ENCODE data around the gene GRAMD1B. TPM values are rescaled to one million over a fixed set of nuclear protein-coding genes. Genes with fewer than 3 reads are reported as not detected.
"Not testable (repeated sequence)": the region's sequence is repeated elsewhere in the genome, so short reads cannot be mapped to it uniquely, and the experiment has no call there.

Gene GRAMD1B
- total and polyA plus RNA-seq, 3 experiments from 2014 or later = 2.1 to 28.2 (median 27.9) TPM

DNA sequence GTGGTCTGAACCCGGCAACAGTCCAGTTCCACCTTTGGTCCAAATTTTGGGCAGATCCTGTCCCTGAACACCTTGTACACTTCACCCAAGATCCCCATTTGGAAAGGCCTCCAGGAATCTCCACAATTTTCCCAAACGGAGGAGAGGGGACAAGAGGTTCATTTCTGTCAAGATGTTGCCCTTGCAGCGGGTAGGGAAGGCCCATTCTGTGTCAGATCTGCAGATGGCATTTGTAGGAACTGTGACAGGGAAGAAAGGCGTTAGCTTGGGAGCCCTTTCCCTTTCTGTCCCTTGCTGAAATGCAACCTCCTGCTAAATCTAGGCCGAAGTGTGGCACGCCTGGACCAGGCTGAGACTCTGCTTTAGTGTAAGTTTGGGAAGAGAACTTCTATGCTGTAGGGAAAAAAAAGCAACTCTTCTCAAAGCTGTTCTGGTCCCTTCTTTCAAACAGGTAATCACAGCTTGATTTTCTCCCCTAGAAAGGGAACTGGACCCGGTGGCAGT lies 138.3 kb downstream of the GRAMD1B start:
- ChIA-PET CTCF (interaction anchor here (1.3 to 2.0 kb wide), 2 partner anchors 9 to 12 kb away, joined by 4 to 12 read pairs; no protein-coding TSS in a partner anchor), POLR2A (no interaction called here)
- no peak for DNase-seq
- Mint-ChIP-seq H3K36me3 (no peaks in the 10 kb centered on the region), H3K27me3 (no peaks in the 10 kb centered on the region), H3K27ac (no peak overlapping the region), H3K9me3 (no peaks in the 10 kb centered on the region), H3K4me1 (no peaks in the 10 kb centered on the region), H3K4me3 (no peak overlapping the region)
- no peaks in the 10 kb centered on the region for H3K36me3 ChIP-seq (ENCODE audit: insufficient read depth, low read length)
- no peak overlapping the region for H3K4me3 ChIP-seq (ENCODE audit: low read length)
- no peaks in the 10 kb centered on the region for H3K4me1 ChIP-seq (ENCODE audit: insufficient read depth, low read length)
- H3K27me3 ChIP-seq (ENCODE audit: insufficient read depth, low read length, poor library complexity, severe bottlenecking) = no peaks in the 10 kb centered on the region
- no peaks in the 10 kb centered on the region for H3K9me3 ChIP-seq (ENCODE audit: low read length)
- no peak overlapping the region for H3K27ac ChIP-seq (ENCODE audit: low read depth, low read length)

DNA sequence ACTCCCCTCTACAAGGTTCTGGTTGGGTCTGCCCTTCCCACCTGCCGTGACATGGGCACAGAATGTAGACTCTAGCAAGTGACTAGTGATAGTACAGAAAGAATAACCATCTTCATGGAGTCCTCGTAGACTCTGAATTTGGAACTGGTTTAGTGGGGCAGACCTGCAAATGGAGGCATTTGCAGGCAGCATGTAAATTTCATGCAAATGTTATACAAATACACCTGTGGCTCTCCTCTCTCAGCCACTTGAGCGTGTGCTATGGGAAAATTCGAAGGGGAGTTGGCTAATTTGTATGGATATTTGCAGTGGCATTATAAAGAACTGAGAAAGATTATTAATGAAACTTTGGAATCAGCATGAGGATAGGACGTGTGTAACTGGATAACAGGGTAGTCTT lies 139.3 kb downstream of the GRAMD1B start:
- Mint-ChIP-seq H3K4me1 (peaks cover 0 to 3% (median 0%) of the 10 kb centered on the region in 3 donors), H3K36me3 (no peaks in the 10 kb centered on the region), H3K27me3 (no peaks in the 10 kb centered on the region), H3K9me3 (no peaks in the 10 kb centered on the region), H3K27ac (no peak overlapping the region), H3K4me3 (no peak overlapping the region)
- ChIA-PET POLR2A (no interaction called here), CTCF (interaction anchor here (1.3 to 2.0 kb wide), 2 partner anchors 8 to 11 kb away, joined by 4 to 12 read pairs; no protein-coding TSS in a partner anchor)
- H3K4me1 ChIP-seq (ENCODE audit: insufficient read depth, low read length) = no peaks in the 10 kb centered on the region
- no peaks in the 10 kb centered on the region for H3K9me3 ChIP-seq (ENCODE audit: low read length)
- no peaks in the 10 kb centered on the region for H3K36me3 ChIP-seq (ENCODE audit: insufficient read depth, low read length)
- H3K4me3 ChIP-seq (ENCODE audit: low read length) = no peak overlapping the region
- no peak overlapping the region for H3K27ac ChIP-seq (ENCODE audit: low read depth, low read length)
- no peaks in the 10 kb centered on the region for H3K27me3 ChIP-seq (ENCODE audit: insufficient read depth, low read length, poor library complexity, severe bottlenecking)
- DNase-seq = no peak

DNA sequence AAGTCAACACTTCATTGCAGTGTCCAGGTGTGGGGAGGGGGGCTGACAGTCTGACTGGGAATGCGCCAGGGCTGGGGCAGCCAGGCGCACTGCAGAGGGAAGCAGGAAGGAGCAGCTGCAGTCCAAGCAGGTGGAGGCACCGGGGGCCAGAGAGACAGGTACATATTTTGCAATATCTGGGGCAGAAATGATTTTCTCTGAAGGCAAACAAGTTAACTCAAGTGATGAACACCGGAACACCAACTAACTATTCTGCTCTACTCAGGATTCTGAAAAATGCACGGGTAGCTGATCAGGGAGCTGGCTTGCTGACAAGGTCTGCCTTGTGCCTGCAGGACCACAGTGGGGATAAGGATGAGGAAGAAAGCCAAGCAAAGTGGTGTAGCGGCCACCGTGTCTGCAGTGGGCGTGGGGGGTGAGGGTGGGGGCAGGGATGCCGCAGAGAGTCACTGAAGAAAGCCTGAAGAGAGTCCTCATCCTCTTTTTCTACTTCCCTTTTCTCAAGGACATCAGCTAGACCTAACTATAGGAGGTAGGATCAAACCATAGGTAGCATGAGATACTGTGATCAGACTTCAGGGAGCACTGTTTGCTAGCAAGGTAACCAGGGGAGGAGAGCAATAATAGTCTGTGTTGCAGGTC lies 141.0 kb downstream of the GRAMD1B start:
- no peaks in the 10 kb centered on the region for H3K9me3 ChIP-seq (ENCODE audit: low read length)
- no peak overlapping the region for H3K4me3 ChIP-seq (ENCODE audit: low read length)
- no peak overlapping the region for H3K27ac ChIP-seq (ENCODE audit: low read depth, low read length)
- H3K9me3 Mint-ChIP-seq = no peaks in the 10 kb centered on the region
- H3K4me1 ChIP-seq (ENCODE audit: insufficient read depth, low read length) = no peaks in the 10 kb centered on the region
- H3K27me3 ChIP-seq (ENCODE audit: insufficient read depth, low read length, poor library complexity, severe bottlenecking) = no peaks in the 10 kb centered on the region
- POLR2A ChIA-PET = no interaction called here
- H3K27ac Mint-ChIP-seq = peak overlapping the region in 3 of 8 donors; percentile 9 to 48 (median 14)
- H3K4me1 Mint-ChIP-seq = peaks cover 0 to 10% (median under 1%) of the 10 kb centered on the region in 3 donors
- H3K27me3 Mint-ChIP-seq = no peaks in the 10 kb centered on the region
- CTCF ChIA-PET = no interaction called here
- H3K4me3 Mint-ChIP-seq = no peak overlapping the region
- DNase-seq = no peak
- no peaks in the 10 kb centered on the region for H3K36me3 Mint-ChIP-seq
- no peaks in the 10 kb centered on the region for H3K36me3 ChIP-seq (ENCODE audit: insufficient read depth, low read length)

DNA sequence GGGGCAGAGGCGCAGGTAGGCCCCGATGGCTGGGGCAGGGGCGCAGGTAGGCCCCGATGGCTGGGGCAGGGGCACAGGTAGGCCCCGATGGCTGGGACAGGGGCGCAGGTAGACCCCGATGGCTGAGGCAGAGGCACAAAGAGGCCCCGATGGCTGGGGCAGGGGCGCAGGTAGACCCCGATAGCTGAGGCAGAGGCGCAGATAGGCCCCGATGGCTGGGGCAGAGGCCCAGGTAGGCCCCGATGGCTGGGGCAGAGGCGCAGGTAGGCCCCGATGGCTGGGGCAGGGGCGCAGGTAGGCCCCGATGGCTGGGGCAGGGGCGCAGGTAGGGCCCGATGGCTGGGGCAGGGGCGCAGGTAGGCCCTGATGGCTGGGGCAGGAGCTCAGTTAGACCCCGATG lies 142.7 kb downstream of the GRAMD1B start:
- H3K36me3 ChIP-seq (ENCODE audit: insufficient read depth, low read length); H3K4me3 ChIP-seq (ENCODE audit: low read length); CTCF ChIA-PET; H3K27me3 Mint-ChIP-seq; H3K9me3 ChIP-seq (ENCODE audit: low read length); H3K27ac ChIP-seq (ENCODE audit: low read depth, low read length); H3K4me3 Mint-ChIP-seq; H3K36me3 Mint-ChIP-seq; POLR2A ChIA-PET; DNase-seq; H3K4me1 ChIP-seq (ENCODE audit: insufficient read depth, low read length); H3K27me3 ChIP-seq (ENCODE audit: insufficient read depth, low read length, poor library complexity, severe bottlenecking); H3K9me3 Mint-ChIP-seq; H3K27ac Mint-ChIP-seq: not testable (repeated sequence)
- peaks cover 9 to 24% (median 12%) of the 10 kb centered on the region in 3 donors for H3K4me1 Mint-ChIP-seq

DNA sequence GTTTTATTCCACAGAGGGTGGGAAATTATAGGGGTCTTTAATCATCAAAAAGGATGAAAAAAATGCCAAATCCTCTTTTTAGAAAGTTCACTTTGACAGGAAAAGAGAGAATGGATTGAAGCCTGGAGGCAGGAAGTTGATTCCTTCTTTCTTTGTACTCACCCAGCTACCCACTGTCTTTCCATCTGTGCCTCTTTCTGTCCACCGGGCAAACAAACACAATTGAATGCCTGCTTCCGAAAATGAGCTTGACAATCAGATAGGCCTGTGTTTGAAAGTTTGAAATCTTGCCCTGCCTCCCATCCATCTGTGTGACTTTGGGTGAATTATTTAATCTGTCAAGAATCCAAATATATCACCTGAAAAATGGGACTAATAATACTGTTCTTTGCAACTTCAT lies 143.2 kb downstream of the GRAMD1B start:
- Mint-ChIP-seq H3K36me3 (peaks cover 0 to 2% (median 0%) of the 10 kb centered on the region in 3 donors), H3K27me3 (no peaks in the 10 kb centered on the region), H3K9me3 (no peaks in the 10 kb centered on the region), H3K27ac (no peak overlapping the region), H3K4me1 (peaks cover 9 to 24% (median 12%) of the 10 kb centered on the region in 3 donors), H3K4me3 (no peak overlapping the region)
- H3K27me3 ChIP-seq (ENCODE audit: insufficient read depth, low read length, poor library complexity, severe bottlenecking) = no peaks in the 10 kb centered on the region
- H3K4me1 ChIP-seq (ENCODE audit: insufficient read depth, low read length) = peaks cover 7% of the 10 kb centered on the region
- no peak overlapping the region for H3K4me3 ChIP-seq (ENCODE audit: low read length)
- DNase-seq = no peak
- H3K9me3 ChIP-seq (ENCODE audit: low read length) = no peaks in the 10 kb centered on the region
- no peaks in the 10 kb centered on the region for H3K36me3 ChIP-seq (ENCODE audit: insufficient read depth, low read length)
- H3K27ac ChIP-seq (ENCODE audit: low read depth, low read length) = no peak overlapping the region
- POLR2A ChIA-PET = no interaction called here
- CTCF ChIA-PET = no interaction called here

DNA sequence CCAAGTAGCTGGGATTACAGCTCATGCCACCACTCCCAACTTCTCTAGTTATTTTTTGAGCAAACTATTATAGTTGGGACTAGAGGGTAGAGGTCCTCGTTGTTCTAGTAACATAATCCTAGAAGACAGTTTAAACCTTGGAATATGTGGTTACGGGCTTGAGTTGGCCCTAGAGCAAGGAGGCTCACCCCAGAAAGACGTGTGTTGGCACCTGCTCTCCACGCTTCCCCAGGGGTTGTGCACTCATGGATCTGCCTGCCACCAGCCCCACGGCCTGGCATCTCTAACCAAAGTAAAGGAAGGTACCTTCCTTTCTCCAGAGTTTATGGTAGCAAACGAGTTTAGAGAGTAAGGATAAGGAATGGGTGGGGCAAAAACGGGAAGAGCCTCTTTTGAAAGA lies 145.4 kb downstream of the GRAMD1B start:
- ChIA-PET CTCF (interaction anchor here (1.4 to 2.5 kb wide), 3 partner anchors 11 to 168 kb away, joined by 3 to 12 read pairs (median 10); no protein-coding TSS in a partner anchor), POLR2A (no interaction called here)
- DNase-seq = no peak
- Histone ChIP-seq H3K36me3 (ENCODE audit: insufficient read depth, low read length) (no peaks in the 10 kb centered on the region), H3K27me3 (ENCODE audit: insufficient read depth, low read length, poor library complexity, severe bottlenecking) (no peaks in the 10 kb centered on the region), H3K27ac (ENCODE audit: low read depth, low read length) (no peak overlapping the region), H3K9me3 (ENCODE audit: low read length) (no peaks in the 10 kb centered on the region), H3K4me1 (ENCODE audit: insufficient read depth, low read length) (peaks cover 7% of the 10 kb centered on the region), H3K4me3 (ENCODE audit: low read length) (no peak overlapping the region)
- Mint-ChIP-seq H3K4me3 (no peak overlapping the region), H3K27ac (peak overlapping the region in 1 of 8 donors; percentile 29), H3K27me3 (no peaks in the 10 kb centered on the region), H3K9me3 (no peaks in the 10 kb centered on the region), H3K36me3 (peaks cover 0 to 2% (median 0%) of the 10 kb centered on the region in 3 donors), H3K4me1 (peaks cover 10 to 29% (median 13%) of the 10 kb centered on the region in 3 donors)

DNA sequence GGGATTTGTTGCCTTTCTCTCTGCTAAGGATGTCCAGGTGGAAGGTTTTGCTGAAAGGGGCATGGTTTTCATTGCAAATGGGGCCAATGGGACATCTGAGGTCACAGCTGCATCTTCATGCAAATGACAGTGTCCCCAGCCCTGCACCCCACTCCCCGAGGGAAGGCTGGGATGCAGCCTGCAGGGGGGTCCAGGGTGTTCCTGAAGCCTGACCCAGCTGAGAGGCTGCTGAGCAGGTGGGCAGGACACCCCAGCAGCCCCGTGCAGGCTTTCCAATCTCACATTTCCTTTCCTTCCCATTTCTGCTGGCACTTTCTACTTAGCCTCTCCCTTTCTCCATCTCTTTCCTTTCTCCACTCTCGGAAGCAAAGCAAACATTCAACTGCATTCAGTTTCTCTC lies 146.0 kb downstream of the GRAMD1B start:
- peak overlapping the region in 1 of 7 donors; percentile 80 for H3K4me3 Mint-ChIP-seq
- H3K9me3 ChIP-seq (ENCODE audit: low read length) = no peaks in the 10 kb centered on the region
- peaks cover 16 to 36% (median 19%) of the 10 kb centered on the region in 3 donors for H3K4me1 Mint-ChIP-seq
- H3K4me3 ChIP-seq (ENCODE audit: low read length) = no peak overlapping the region
- H3K36me3 ChIP-seq (ENCODE audit: insufficient read depth, low read length) = no peaks in the 10 kb centered on the region
- ChIA-PET CTCF (interaction anchor here (1.0 to 2.5 kb wide), 10 partner anchors 10 to 168 kb away, joined by 3 to 12 read pairs (median 7); no protein-coding TSS in a partner anchor), POLR2A (no interaction called here)
- H3K4me1 ChIP-seq (ENCODE audit: insufficient read depth, low read length) = peaks cover 7% of the 10 kb centered on the region
- H3K36me3 Mint-ChIP-seq = peaks cover 0 to 2% (median 0%) of the 10 kb centered on the region in 3 donors
- no peaks in the 10 kb centered on the region for H3K9me3 Mint-ChIP-seq
- no peaks in the 10 kb centered on the region for H3K27me3 Mint-ChIP-seq
- H3K27ac Mint-ChIP-seq = peak overlapping the region in 3 of 8 donors; percentile 2 to 48 (median 32)
- no peak for DNase-seq
- no peaks in the 10 kb centered on the region for H3K27me3 ChIP-seq (ENCODE audit: insufficient read depth, low read length, poor library complexity, severe bottlenecking)
- H3K27ac ChIP-seq (ENCODE audit: low read depth, low read length) = no peak overlapping the region

DNA sequence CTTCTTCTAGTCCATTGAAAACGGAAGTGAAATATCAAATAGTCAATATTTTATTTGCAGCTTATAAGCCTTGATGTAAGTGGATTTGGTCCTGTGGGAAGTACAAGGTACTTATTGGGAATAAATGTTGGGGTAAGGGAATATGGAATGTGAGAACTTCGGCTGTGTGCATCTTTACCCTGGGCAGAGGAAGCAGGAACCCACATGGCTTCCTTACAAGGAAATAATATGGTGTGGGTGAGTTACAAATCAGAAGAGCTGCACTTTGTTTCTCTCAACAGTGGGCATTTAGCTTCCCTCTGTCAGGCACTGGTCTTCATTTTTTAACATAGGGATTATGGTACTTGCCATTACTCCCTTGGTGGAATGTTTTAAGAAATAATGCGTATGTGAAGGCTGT lies 146.4 kb downstream of the GRAMD1B start:
- ChIA-PET POLR2A (no interaction called here), CTCF (interaction anchor here (0.7 to 2.5 kb wide), 15 partner anchors 8 to 273 kb away, joined by 3 to 12 read pairs (median 4); no protein-coding TSS in a partner anchor)
- H3K36me3 Mint-ChIP-seq = peaks cover 0 to 2% (median 0%) of the 10 kb centered on the region in 3 donors
- no peak overlapping the region for H3K4me3 ChIP-seq (ENCODE audit: low read length)
- H3K36me3 ChIP-seq (ENCODE audit: insufficient read depth, low read length) = no peaks in the 10 kb centered on the region
- H3K4me3 Mint-ChIP-seq = peak overlapping the region in 4 of 7 donors; percentile 3 to 80 (median 38)
- no peaks in the 10 kb centered on the region for H3K9me3 Mint-ChIP-seq
- peaks cover 17 to 37% (median 21%) of the 10 kb centered on the region in 3 donors for H3K4me1 Mint-ChIP-seq
- no peaks in the 10 kb centered on the region for H3K27me3 Mint-ChIP-seq
- DNase-seq = no peak
- no peaks in the 10 kb centered on the region for H3K9me3 ChIP-seq (ENCODE audit: low read length)
- no peaks in the 10 kb centered on the region for H3K27me3 ChIP-seq (ENCODE audit: insufficient read depth, low read length, poor library complexity, severe bottlenecking)
- H3K27ac Mint-ChIP-seq = peak overlapping the region in 3 of 8 donors; percentile 2 to 48 (median 13)
- no peak overlapping the region for H3K27ac ChIP-seq (ENCODE audit: low read depth, low read length)
- H3K4me1 ChIP-seq (ENCODE audit: insufficient read depth, low read length) = peaks cover 7% of the 10 kb centered on the region
